HUES48 (cell line): ENCODE results near the gene FFAR1.
"Not testable (repeated sequence)": the region's sequence is repeated elsewhere in the genome, so short reads cannot be mapped to it uniquely, and the experiment has no call there.

Source experiments
- H3K27ac ChIP-seq: one replicate; pipeline ENCODE4 v1.7.0; 2013; ENCODE audit warnings: low read depth, low read length, inconsistent platforms
- H3K27me3 ChIP-seq: 2 replicates; pipeline ENCODE4 v1.6.1; 2013; ENCODE audit warnings: mild to moderate bottlenecking, low read length; ENCODE audit not compliant: control insufficient read depth, insufficient read depth
- H3K36me3 ChIP-seq: 2 replicates; pipeline ENCODE4 v1.6.1; 2013; ENCODE audit warnings: low read length; ENCODE audit not compliant: control insufficient read depth, insufficient read depth
- H3K4me1 ChIP-seq: 2 replicates; pipeline ENCODE4 v1.6.1; 2013; ENCODE audit warnings: mild to moderate bottlenecking, low read length; ENCODE audit not compliant: control insufficient read depth, insufficient read depth
- H3K4me3 ChIP-seq: 2 replicates; pipeline ENCODE4 v1.5.1; 2013; ENCODE audit warnings: mild to moderate bottlenecking, low read depth, low read length
- H3K9ac ChIP-seq: 2 replicates; pipeline ENCODE4 v1.6.1; 2013; ENCODE audit warnings: mild to moderate bottlenecking, low read depth, low read length, moderate library complexity
- H3K9me3 ChIP-seq: 2 replicates; pipeline ENCODE4 v1.6.1; 2013; ENCODE audit warnings: low read length; ENCODE audit not compliant: control insufficient read depth, insufficient read depth

FFAR1 gene

GRCh38 chr19:35352448-35353304, 5.0 kb downstream of the FFAR1 start:
- Histone ChIP-seq H3K27me3 (no peaks in the 10 kb centered on the region), H3K36me3 (no peaks in the 10 kb centered on the region), H3K4me3 (no peak overlapping the region), H3K27ac (no peak overlapping the region), H3K4me1 (0 out of 2 replicates have a peak, but pooled peaks cover 2% of the 10 kb centered on the region), H3K9me3 (no peaks in the 10 kb centered on the region), H3K9ac (no peak overlapping the region)

- Histone ChIP-seq H3K4me1 (0 out of 2 replicates have a peak, but pooled peaks cover 6% of the 10 kb centered on the region), H3K27me3 (no peaks in the 10 kb centered on the region)
Observed at GRCh38 chr19:35353635-35354034, 5.9 kb downstream of the FFAR1 start.

GRCh38 chr19:35354898-35355297, 7.2 kb downstream of the FFAR1 start:
- no peak overlapping the region for H3K27ac ChIP-seq
- no peaks in the 10 kb centered on the region for H3K9me3 ChIP-seq
- no peaks in the 10 kb centered on the region for H3K27me3 ChIP-seq
- H3K36me3 ChIP-seq = no peaks in the 10 kb centered on the region
- H3K4me3 ChIP-seq = no peak overlapping the region
- no peak overlapping the region for H3K9ac ChIP-seq
- H3K4me1 ChIP-seq = 0 out of 2 replicates have a peak, but pooled peaks cover 6% of the 10 kb centered on the region

More at GRCh38 chr19:35353635-35354034, 5.9 kb downstream of the FFAR1 start:
- no peak overlapping the region for H3K9ac ChIP-seq
- no peaks in the 10 kb centered on the region for H3K9me3 ChIP-seq
- no peak overlapping the region for H3K4me3 ChIP-seq
- H3K36me3 ChIP-seq = no peaks in the 10 kb centered on the region
- no peak overlapping the region for H3K27ac ChIP-seq

GRCh38 chr19:35355791-35356460, 8.2 kb downstream of the FFAR1 start:
- H3K27ac ChIP-seq = no peak overlapping the region
- H3K9ac ChIP-seq = no peak overlapping the region
- 0 out of 2 replicates have a peak, but pooled peaks cover 6% of the 10 kb centered on the region for H3K4me1 ChIP-seq

GRCh38 chr19:35357867-35358573, 10.3 kb downstream of the FFAR1 start, which contains the start of gene FFAR3:
TSS of gene FFAR3 (plus strand) at chr19:35358460. CDS start at chr19:35358891, 431 bp downstream.
- Histone ChIP-seq H3K27me3 (no peaks in the 10 kb centered on the region), H3K9me3 (no peaks in the 10 kb centered on the region), H3K36me3 (no peaks in the 10 kb centered on the region)

More at GRCh38 chr19:35355791-35356460, 8.2 kb downstream of the FFAR1 start:
- H3K36me3 ChIP-seq = no peaks in the 10 kb centered on the region
- H3K4me3 ChIP-seq = no peak overlapping the region
- H3K9me3 ChIP-seq = no peaks in the 10 kb centered on the region
- no peaks in the 10 kb centered on the region for H3K27me3 ChIP-seq

GRCh38 chr19:35358834-35359233, 11.1 kb downstream of the FFAR1 start:
- H3K4me1 ChIP-seq, H3K9me3 ChIP-seq, H3K9ac ChIP-seq: not testable (repeated sequence)

More at GRCh38 chr19:35357867-35358573, 10.3 kb downstream of the FFAR1 start, which contains the start of gene FFAR3:
- Histone ChIP-seq H3K4me3 (no peak within 1 kb of the TSS), H3K27ac (no peak within 1 kb of the TSS), H3K4me1 (0 out of 2 replicates have a peak, but pooled peaks cover 4% of the 10 kb centered on the region), H3K9ac (no peak within 1 kb of the TSS)

GRCh38 chr19:35359395-35359794, 11.7 kb downstream of the FFAR1 start:
- H3K4me1 ChIP-seq = not testable (repeated sequence)

More at GRCh38 chr19:35358834-35359233, 11.1 kb downstream of the FFAR1 start:
- H3K27ac ChIP-seq, H3K36me3 ChIP-seq, H3K27me3 ChIP-seq, H3K4me3 ChIP-seq: not testable (repeated sequence)

GRCh38 chr19:35360081-35360480, 12.4 kb downstream of the FFAR1 start:
- H3K4me1 ChIP-seq, H3K4me3 ChIP-seq, H3K27me3 ChIP-seq, H3K9ac ChIP-seq, H3K9me3 ChIP-seq, H3K27ac ChIP-seq, H3K36me3 ChIP-seq: not testable (repeated sequence)

More at GRCh38 chr19:35359395-35359794, 11.7 kb downstream of the FFAR1 start:
- H3K27me3 ChIP-seq, H3K4me3 ChIP-seq, H3K27ac ChIP-seq, H3K36me3 ChIP-seq, H3K9me3 ChIP-seq, H3K9ac ChIP-seq: not testable (repeated sequence)

- Histone ChIP-seq H3K4me1 (0 out of 2 replicates have a peak, but pooled peaks cover 4% of the 10 kb centered on the region), H3K27me3 (no peaks in the 10 kb centered on the region), H3K9ac (no peak overlapping the region), H3K4me3 (no peak overlapping the region), H3K9me3 (no peaks in the 10 kb centered on the region), H3K27ac (no peak overlapping the region), H3K36me3 (no peaks in the 10 kb centered on the region)
Observed at GRCh38 chr19:35360880-35361420, 13.2 kb downstream of the FFAR1 start.

- Histone ChIP-seq H3K9me3 (no peaks in the 10 kb centered on the region), H3K9ac (no peak overlapping the region), H3K36me3 (no peaks in the 10 kb centered on the region), H3K4me3 (no peak overlapping the region), H3K27me3 (no peaks in the 10 kb centered on the region), H3K4me1 (0 out of 2 replicates have a peak, but pooled peaks cover 4% of the 10 kb centered on the region), H3K27ac (no peak overlapping the region)
Observed at GRCh38 chr19:35362261-35363000, 14.7 kb downstream of the FFAR1 start.
